ENCODE measurements around the gene ARHGAP5.
"Not testable (repeated sequence)": the region's sequence is repeated elsewhere in the genome, so short reads cannot be mapped to it uniquely, and the experiment has no call there.

Gene ARHGAP5

DNA sequence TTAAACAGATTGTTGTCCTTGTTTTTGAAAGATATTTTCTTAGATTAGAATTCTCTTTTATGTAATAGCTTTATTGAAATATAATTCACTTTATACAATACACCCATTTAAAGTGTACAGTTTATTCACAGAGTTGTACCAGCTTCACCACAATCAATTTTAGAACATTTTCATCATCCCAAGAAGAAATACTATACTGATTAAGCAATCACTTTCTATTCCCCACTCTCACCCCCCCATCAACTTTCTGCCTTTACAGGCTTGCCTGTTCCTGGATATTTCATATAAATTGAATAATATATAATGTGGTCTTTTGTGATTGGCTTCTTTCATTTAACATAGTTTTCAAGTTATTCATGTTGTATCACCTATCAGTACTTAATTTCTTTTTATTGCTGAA lies 44.4 kb downstream of the ARHGAP5 start:
- no peak for DNase-seq (ENCODE audit: low spot score)

DNA sequence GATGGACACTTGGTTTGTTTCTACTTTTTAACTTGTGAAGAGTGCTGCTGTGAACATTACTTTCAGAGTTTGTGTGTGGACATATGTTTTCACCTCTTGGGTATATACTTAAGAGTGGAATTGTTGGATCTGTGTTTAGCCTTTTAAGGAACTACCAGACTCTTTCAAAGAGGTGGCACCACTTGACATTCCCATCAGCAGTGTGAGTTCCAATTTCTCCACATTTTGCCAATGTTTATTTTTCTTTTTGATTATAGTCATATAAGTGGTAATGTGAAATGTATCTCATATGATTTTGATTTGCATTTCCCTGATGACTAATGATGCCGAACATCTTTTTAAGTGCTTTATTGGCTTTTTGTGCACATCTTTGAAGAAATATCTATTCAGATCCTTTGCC lies 44.8 kb downstream of the ARHGAP5 start:
- DNase-seq (ENCODE audit: low spot score) = no peak

DNA sequence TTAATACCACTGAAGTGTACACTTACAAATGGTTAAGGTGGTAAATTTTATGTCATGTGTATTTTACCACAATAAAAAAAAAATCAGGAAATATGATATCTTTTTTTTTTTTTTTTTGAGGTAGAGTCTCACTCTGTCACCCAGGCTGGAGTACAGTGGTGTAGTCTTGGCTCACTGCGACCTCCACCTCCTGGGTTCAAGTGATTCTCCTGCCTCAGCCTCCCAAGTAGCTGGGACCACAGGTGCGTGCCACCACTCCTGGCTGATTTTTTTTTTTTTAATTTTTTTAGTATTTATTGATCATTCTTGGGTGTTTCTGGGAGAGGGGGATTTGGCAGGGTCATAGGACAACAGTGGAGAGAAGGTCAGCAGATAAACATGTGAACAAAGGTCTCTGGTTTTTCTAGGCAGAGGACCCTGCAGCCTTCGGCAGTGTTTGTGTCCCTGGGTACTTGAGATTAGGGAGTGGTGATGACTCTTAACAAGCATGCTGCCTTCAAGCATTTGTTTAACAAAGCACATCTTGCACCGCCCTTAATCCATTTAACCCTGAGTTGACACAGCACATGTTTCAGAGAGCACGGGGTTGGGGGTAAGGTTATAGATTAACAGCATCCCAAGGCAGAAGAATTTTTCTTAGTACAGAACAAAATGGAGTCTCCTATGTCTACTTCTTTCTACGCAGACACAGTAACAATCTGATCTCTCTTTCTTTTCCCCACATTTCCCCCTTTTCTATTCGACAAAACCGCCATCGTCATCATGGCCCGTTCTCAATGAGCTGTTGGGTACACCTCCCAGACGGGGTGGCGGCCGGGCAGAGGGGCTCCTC lies 50.0 kb downstream of the ARHGAP5 start:
- not testable (repeated sequence) for DNase-seq (ENCODE audit: low spot score)

DNA sequence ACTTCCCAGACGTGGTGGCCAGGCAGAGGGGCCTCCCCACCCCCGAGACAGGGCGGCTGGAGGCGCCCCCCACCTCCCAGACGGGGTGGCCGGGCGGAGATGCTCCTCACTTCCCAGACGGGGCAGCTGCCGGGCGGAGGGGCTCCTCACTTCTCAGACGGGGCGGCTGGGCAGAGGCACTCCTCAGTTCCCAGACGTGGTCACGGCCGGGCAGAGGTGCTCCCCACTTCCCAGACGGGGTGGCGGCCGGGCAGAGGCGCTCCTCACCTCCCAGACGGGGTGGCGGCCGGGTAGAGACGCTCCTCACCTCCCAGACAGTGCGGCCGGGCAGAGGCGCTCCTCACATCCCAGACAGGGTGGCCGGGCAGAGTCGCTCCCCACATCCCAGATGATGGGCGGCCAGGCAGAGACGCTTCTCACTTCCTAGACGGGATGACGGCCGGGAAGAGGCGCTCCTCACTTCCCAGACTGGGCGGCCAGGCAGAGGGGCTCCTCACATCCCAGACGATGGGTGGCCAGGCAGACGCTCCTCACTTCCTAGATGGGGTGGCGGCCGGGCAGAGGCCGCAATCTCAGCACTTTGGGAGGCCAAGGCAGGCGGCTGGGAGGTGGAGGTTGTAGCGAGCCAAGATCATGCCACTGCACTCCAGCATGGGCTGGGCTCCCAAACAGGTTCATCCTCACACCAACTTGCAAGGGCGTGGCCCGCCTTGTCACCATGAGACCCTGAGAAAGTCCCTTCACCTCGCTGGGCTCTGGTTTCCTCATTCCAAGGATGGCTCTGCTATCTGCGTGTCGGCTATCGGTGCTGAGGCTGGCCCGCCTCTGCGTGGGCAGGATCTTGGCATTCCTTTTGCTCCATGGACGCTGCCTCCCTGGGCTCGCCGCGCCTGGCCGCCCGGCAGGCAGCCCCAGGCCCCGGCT lies 50.9 kb downstream of the ARHGAP5 start:
- not testable (repeated sequence) for DNase-seq (ENCODE audit: low spot score)

DNA sequence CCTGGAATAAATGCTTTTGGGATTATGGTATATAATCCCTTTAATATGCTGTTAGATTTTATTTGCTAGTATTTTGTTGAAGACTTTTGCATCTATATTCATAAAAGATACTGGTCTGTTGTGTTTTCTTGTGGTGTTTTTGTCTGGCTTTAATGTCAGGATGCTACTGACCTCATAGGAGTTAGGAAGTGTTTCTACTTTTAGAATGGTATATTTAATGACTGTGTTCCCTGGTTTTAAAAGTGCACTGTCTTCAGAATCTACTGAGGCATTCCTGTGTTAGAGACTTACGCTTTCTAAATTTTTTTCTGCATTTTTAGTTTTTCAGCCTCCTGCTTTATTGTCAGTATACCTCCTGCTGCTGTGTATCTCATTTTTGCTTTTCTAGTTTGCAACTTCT lies 51.6 kb downstream of the ARHGAP5 start:
- no peak for DNase-seq (ENCODE audit: low spot score)

DNA sequence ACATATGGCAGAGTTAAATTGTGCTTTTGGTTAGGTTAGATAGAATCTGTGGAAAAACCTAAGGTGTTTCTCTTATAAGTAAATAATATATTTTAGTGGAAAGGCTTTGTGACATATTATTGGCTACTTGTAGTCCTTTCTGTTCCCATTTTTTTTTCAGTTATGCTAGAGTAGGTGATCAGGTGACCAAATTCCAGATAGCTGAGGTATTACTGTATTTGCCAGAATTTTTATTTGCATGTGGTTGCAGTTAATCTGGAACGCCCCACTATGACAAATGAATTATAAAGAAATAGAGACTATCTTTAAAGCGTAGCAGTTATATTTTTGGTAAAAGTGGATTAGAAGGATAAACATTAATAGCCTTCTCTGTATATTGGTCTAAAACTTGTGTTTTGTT lies 52.0 kb downstream of the ARHGAP5 start:
- DNase-seq (ENCODE audit: low spot score) = peak; percentile 26

DNA sequence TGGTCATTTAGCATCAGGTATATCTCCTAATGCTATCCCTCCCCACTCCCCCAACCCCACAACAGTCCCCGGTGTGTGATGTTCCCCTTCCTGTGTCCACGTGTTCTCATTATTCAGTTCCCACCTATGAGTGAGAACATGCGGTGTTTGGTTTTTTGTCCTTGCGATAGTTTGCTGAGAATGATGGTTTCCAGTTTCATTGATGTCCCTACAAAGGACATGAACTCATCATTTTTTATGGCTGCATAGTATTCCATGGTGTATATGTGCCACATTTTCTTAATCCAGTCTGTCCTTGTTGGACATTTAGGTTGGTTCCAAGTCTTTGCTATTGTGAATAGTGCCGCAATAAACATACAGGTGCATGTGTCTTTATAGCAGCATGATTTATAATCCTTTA lies 54.6 kb downstream of the ARHGAP5 start:
- not testable (repeated sequence) for DNase-seq (ENCODE audit: low spot score)

DNA sequence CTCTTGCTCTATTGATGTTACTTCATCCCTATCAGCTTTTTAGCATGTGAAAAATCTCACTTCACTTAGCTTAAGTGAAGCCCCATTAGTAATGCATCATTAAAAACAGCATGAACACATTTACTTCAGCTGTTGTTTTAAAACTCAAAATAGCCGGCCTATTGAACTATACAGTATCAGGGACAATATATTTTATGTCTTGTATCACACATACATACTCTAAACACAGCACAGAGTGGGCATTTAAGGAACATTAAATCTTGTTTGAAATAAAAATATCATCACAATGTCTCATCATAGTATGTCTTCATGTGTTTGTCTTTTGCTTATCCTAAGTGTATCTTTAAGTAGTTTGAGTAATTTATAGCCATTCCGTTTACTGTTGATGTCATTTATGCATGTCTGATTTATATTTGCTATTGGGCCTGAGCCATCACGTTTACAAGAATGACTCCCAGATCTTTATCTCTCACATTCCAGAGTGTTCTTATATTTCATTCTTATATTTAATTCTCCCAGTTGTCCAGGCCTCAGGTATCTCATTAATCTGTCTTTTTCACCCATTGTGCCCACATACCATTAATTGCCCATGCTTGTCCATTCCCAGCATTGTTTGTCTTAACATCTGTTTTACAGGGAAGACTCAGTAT lies 57.5 kb downstream of the ARHGAP5 start:
- DNase-seq (ENCODE audit: low spot score) = no peak

DNA sequence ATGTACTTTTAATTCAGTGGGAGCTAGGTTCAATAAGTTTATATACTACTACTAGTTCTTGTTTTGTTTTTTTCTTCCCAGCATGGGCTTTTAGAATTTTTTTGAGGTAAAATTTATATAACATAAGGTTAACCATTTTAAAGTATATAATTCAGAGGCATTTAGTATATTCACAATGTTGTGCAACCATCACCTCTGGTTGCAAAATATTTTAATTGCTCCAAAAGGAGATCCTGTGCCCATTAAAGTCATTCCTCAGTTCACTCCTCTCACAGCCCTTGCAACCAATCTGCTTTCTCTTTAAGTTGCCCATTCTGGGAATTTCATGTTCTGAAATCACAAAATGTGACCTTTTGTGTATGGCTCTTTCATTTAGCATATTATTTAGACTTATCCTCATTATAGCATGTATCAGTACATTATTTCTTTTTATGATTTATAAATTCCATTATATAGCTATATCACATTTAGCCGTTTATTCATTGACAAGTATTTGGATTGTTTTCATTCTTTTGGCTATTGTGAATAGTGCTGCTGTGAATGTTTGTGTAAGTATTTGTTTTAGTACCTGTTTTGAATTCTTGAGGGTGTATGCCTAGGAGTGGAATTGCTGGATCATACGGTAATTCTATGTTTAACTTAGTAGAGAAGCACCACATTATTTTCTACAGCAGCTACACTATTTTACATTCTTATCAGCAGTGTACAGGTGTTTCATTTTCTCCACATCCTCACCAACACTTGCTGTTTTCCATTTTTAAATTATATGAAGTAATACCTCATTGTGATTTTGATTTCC lies 59.1 kb downstream of the ARHGAP5 start:
- DNase-seq (ENCODE audit: low spot score) = no peak

DNA sequence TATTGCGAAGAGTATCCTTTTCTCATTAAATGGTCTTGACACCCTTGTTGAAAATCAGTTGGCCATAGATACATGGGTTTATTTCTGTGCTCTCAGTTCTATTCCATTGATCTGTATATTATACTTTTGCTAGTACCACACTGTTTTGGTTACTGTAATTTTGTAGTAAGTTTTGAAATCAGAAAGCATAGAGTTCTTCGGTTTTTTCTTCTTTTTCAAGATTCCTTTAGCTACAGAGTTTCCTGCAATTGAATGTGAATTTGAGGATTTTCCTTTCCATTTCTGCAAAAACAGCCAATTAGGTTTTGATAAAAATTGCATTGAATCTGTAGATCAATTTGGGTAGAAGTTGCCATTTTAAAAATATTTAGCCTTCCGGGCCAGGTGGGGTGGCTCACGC lies 60.2 kb downstream of the ARHGAP5 start:
- DNase-seq (ENCODE audit: low spot score) = no peak

DNA sequence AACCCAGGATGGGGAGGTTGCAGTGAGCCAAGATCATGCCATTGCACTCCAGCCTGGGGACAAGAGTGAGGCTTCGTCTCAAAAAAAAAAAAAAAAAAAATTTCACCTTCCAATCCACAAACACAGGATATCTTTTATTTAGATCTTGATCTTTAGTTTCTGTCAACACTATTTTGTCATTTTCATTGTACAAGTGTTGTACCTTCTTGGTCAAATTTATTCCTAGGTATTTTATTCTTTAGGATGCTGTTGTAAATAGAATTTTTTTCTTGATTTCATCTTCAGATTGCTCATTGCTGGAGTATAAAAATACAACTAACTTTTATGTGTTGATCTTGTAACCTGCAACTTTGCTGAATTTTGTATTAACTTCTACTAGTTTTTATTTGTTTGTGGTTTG lies 60.8 kb downstream of the ARHGAP5 start:
- no peak for DNase-seq (ENCODE audit: low spot score)

DNA sequence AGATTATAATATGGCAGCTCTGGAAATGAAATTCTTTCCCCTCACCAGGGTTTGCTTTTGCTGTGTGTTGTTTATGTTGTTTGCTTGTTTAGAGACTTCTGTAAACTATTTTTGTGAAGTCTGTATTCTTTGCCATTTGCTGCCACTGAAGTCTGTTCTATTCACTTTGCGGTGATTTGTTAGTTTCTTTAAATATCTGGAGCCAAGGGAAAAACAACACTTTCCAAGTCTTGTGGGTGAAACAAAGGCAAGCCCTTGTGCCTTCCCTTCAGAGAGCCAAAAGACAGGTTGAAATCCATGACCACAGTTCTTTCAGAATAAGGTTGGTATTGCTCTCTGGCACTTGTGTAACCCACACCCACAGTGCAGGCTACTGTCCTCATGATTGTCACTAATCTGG lies 65.2 kb downstream of the ARHGAP5 start:
- DNase-seq (ENCODE audit: low spot score) = no peak

DNA sequence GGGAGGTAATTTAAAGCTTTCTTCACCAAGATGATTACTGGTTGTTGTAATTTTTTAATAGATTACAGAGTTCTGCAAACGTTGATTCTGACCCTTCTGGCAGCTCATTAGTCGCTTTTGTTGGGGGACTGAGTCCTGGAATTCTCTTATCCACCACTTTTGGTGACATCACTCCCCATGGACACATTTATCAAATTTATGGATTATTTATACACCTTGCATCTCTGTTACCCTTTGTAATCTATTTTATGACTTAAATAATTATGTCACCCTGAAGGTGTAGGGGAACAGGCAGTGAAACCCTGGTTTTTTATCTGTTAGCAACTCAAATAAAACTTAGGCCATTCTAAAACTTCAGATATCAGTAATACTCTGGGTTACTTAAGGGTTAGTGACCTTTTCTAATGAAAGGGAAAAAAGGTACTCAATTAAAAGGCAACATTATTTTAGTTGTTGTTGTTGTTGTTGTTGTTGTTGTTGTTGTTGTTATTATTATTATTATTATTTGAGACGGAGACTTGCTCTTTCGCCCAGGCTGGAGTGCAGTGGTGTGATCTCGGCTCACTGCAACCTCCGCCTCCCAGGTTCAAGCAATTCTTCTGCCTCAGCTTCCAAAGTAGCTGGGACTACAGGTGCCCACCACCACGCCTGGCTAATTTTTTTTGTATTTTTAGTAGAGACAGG lies 65.8 kb downstream of the ARHGAP5 start:
- DNase-seq (ENCODE audit: low spot score) = no peak

DNA sequence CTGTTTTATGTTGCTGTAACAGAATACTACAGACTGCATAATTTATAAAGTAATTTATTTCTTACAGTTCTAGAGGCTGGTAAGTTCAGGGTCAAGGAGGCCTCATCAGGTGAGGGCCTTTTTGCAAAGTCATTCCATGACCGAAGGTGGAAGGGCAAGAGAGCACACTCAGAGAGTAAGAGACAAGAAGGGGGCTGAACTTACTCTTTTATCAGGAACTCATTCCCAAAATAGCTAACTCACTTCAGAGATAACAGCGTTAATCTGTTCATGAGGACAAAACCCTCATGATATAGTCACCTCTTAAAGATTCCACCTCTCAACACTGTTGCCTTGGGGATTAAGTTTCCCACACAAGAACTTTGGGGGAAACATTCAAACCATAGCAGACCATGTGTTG lies 73.3 kb downstream of the ARHGAP5 start:
- DNase-seq (ENCODE audit: low spot score) = no peak

DNA sequence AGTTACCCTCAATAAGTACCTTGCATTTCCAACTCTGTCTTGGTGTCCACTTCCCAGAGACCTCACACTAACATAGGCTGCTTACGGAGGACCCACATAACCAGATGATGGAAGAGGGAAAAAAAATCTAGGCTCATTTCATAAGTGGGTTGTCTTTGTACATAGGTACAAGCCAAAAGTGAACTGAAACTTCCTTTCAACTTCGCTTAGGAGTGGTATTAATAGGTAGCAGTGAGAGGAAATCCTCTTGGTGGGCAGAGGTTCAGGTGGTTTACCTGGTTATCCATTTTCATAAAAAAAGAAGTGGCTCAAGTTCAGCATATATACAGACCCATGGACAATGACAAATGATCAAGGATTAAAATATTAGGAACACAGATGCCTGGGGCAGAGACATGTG lies 88.9 kb downstream of the ARHGAP5 start:
- no peak for DNase-seq (ENCODE audit: low spot score)

DNA sequence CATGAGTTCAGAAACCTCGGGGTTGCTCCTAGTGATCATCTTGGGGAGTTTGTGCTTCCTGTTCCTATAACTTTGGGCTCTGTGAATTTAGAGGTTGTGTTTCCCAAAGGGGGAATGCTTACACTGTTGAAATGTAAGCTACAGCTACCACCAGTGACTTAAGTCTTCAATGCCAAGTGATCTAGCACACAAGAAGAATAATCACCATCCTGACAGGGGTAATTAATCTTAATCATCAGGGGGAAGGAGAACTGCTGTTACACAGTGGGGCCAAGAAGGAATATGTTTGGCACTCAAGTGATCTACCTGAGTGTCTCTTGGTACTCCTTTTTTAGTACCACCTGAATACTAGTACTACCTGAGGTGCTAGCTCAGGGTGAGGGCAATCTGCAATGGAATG lies 89.8 kb downstream of the ARHGAP5 start:
- no peak for DNase-seq (ENCODE audit: low spot score)

DNA sequence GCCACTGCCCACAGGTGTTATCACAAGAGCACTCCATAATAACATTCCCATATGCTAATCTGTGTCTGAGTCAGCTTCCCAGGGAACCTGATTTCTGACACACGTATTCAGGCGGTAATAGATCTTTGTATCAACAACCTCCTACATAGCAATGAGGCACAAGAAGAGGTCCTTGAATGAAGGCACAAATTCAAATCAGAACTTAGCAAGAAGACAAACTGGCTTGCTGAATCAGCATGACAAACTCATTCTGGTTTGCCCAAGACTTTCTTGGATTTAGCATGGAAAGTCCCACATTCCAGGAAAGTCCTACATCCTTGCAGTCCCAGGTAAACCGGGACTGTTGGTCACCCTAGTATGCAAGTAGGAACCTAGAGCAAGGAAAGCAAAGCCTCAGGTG lies 90.8 kb downstream of the ARHGAP5 start:
- no peak for DNase-seq (ENCODE audit: low spot score)

DNA sequence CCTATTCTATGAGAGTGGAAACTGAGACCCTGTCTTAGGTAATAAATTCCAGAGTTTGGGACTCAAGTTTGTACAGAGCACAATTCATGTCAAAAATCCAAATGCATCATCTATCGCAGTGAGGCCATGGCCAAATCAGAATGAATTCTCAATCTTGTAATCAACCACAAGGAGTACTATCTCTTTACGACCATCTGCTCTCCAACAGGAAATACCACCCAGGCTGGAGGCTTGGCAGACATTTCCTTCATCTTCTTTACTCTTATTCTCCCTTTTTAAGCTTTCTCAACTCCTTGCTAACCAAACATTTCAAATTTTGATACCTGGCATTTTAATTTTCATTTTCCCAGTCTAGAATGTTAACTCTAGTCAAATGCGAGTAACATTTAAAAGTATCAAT lies 92.1 kb downstream of the ARHGAP5 start:
- DNase-seq (ENCODE audit: low spot score) = no peak

DNA sequence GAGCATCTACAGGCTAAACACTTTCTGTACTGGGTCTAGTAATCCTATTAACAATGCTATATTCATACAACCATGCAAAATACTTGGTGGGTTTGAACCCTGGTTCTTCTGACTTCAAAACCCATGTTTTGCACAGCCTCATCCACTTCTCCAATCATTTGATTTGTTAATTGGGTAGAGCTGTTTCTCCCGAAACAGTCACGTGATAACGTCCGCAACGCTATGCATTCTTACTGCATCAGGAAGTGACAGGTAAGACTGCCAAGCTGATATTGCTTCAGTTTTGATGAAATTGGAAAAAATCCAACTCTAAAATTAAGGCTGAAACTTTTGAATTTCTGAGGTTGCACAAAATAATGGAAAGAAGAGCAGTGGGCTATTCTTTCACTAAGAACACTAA lies 94.4 kb downstream of the ARHGAP5 start:
- DNase-seq (ENCODE audit: low spot score) = no peak

DNA sequence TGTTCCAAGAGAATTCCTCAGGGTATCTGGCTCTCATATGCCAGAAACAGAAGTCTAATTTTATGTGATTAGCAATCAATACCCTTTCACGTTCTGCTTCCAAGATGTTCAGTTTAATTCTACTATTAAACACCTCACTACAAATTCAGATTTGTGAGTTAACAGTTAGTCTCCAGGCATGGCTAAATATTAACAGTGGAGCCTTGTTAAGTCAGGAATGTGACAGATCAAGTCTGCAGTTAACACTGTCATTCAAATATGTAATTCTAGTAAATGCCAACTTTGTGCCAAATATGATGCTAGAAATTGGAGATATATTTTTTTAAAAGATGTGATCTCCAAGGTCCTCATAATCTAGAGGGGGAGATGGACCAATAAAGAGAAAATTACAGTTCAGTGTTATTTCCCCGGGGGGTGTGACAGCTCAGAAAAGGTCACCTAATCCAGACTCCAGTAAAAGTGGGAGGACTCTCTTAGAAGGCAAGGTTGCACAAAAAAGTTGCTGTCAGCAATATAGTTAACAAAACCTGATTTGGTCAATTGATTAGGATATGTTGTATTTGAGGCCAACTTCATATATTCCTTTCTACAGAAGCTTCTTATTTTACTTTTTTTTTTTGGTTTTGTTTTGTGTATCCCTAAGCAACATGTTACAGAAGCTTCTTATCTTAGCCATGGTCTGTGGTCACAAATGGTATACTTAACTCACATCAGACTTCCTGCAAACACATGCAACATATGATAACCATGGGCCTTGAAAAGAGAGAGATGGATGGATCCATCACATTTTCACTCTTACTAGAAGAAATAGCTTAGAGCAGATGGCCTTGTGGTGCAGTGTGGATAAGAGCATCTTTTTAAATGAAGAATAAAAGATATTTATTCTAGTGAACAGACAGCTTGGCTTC lies 106.3 kb downstream of the ARHGAP5 start:
- DNase-seq (ENCODE audit: low spot score) = no peak

Data from hepatic stellate cell (primary cell).